Spleen (tissue), 7 donors: Measurements from ENCODE around the gene DHDH.
A peak's percentile ranks its signal among the peaks of the same experiment; 100 is the strongest.

ENCODE experiments used
- CTCF ChIP-seq, 11 experiments: fragments of 200-600 bp in 7 of 11; fragments of 450-650 bp in 4 of 11; sonication (generic) in 4 of 11; IDR thresholded peaks in 8 of 11; conservative IDR thresholded peaks in 3 of 11; 1 replicate in 7 of 11; 2 replicates in 4 of 11; pipeline versions ENCODE4 v1.4.0 to v1.8.0; 2016 to 2021; ENCODE audit warnings: antibody characterized with exemption in 11 of 11, inconsistent platforms in 4 of 11, mild to moderate bottlenecking in 1 of 11
- POLR2A ChIP-seq, 3 donors: fragments of 450-650 bp; IDR thresholded peaks; one replicate each; pipeline ENCODE4 v1.5.1; 2017; ENCODE audit warnings: antibody characterized with exemption in 3 of 3, mild to moderate bottlenecking in 1 of 3
- POLR2AphosphoS5 ChIP-seq, 3 donors: sonication (generic); formaldehyde crosslinking; IDR thresholded peaks; one replicate each; pipeline ENCODE4 v1.5.1; 2017; ENCODE audit warnings: antibody characterized with exemption in 3 of 3
- donor health status: DM: no; HTN: no; CAD: no; lungs with moderate emphysema.
- donor health status: DM: no; HTN: no; CAD: no.
- donor health status: DM: no; HTN: no; CAD: no.

DNA sequence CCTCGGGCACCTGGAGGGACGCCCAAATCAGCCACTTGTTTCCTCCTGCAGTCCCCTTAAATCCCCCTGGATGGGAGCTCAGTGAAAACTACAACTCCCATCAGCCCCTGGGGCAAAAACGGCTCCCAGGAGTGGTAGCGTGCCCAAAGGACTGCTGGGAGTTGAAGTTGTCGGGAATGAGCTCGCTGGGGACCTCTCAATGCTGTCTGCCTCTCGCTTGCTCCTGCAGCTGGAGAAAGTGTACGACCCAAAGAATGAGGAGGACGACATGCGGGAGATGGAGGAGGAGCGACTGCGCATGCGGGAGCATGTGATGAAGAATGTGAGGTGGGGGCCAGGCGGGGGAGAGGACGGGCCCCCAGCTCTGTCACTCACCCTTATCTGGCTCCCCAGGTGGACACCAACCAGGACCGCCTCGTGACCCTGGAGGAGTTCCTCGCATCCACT is 14.7 kb upstream of the DHDH start:
- TF ChIP-seq CTCF (IDR thresholded peaks at IDR 0.05 in 8 of 11, conservative IDR thresholded peaks at IDR 0.05 in 3 of 11) (no peak), POLR2A (IDR thresholded peaks at IDR 0.05) (no peak), POLR2AphosphoS5 (IDR thresholded peaks at IDR 0.05) (peak in 2 of 3 donors; percentile 20 to 54)
